ENCODE data around the gene KLF11. TPM values are rescaled to one million over a fixed set of nuclear protein-coding genes. Genes with fewer than 3 reads are reported as not detected.

KLF11 gene
- polyA plus RNA-seq, 3 donors: 21.0 to 69.8 (median 25.3) TPM

DNA sequence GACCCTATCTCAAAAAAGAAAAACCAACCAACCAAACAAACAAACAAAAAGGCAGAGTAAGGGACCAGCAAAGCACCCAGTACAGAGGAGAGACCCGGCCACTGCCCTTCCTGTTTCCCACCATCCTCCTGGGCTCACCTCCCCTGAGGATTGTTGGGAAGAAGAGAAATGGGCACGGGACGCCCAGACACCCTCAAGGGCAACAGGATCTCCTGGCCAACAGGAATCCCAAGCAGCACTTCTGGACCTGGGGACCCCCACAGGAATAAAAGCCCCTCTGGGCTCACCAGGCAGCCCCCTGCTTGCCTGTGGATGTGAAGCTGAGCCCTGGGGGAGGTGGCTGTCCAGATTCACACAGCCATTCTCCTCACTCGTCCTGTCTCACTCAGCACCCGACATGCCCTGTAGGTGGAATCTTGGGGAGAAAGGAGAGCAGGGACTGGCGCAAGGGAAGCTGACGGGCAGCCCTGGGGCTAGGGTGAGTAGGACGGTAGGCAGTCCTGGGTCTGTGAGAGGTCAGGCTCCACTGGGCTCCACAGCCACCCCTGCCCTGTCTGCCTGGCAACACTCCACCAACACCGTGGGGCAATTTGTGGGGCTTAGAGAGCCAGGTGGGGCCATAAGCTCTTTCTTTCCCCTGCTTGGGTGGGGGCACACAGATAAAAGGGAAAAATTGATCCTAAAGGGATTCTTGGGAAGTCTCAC is 18.0 kb downstream of the KLF11 start:
- Mint-ChIP-seq H3K4me1 (peaks cover 23% of the 10 kb centered on the region), H3K27me3 (ENCODE audit: low read depth in 3 of 3) (peaks cover 8 to 21% (median 9%) of the 10 kb centered on the region in 3 donors), H3K4me3 (no peak overlapping the region), H3K27ac (no peak overlapping the region), H3K36me3 (no peaks in the 10 kb centered on the region), H3K9me3 (peaks cover 0 to 5% (median 0%) of the 10 kb centered on the region in 7 donors)
- Histone ChIP-seq H3K9ac (ENCODE audit: insufficient read depth, low read length, poor library complexity, severe bottlenecking) (no peak overlapping the region), H4K20me1 (ENCODE audit: insufficient read depth, low read length) (no peaks in the 10 kb centered on the region), H3K4me3 (replicated peaks in 1 of 3; ENCODE audit: low read depth in 2 of 3, low read length in 3 of 3) (no peak overlapping the region), H3K36me3 (replicated peaks in 1 of 2; ENCODE audit: control insufficient read depth in 1 of 2, insufficient read depth in 2 of 2, low read length in 2 of 2) (no peaks in the 10 kb centered on the region), H3K79me2 (ENCODE audit: insufficient read depth, low read length) (no peaks in the 10 kb centered on the region), H3K9me3 (replicated peaks in 1 of 2; ENCODE audit: control insufficient read depth in 1 of 2, insufficient read depth in 1 of 2, low read length in 2 of 2) (no peaks in the 10 kb centered on the region), H3K4me2 (replicated peaks; ENCODE audit: extremely low read depth, low read length, poor library complexity, severe bottlenecking) (no peak overlapping the region), H2AFZ (ENCODE audit: insufficient read depth, low read depth, low read length, poor library complexity, severe bottlenecking) (no peak overlapping the region), H3K4me1 (ENCODE audit: control insufficient read depth in 1 of 2, insufficient read depth in 2 of 2, low read length in 2 of 2) (peaks cover 19 to 22% of the 10 kb centered on the region in 2 donors), H3K27ac (ENCODE audit: low read depth in 1 of 2, low read length in 2 of 2) (no peak overlapping the region), H3K27me3 (ENCODE audit: control insufficient read depth in 2 of 2, insufficient read depth in 2 of 2, low read length in 2 of 2) (no peaks in the 10 kb centered on the region)
- no CpG with 5 or more reads among the region's 9 CpGs for WGBS (ENCODE audit: insufficient coverage)
- DNase-seq: no peak
- intact Hi-C loops (cut with micrococcal nuclease): no loop called here
- TF ChIP-seq, protein P1, sequence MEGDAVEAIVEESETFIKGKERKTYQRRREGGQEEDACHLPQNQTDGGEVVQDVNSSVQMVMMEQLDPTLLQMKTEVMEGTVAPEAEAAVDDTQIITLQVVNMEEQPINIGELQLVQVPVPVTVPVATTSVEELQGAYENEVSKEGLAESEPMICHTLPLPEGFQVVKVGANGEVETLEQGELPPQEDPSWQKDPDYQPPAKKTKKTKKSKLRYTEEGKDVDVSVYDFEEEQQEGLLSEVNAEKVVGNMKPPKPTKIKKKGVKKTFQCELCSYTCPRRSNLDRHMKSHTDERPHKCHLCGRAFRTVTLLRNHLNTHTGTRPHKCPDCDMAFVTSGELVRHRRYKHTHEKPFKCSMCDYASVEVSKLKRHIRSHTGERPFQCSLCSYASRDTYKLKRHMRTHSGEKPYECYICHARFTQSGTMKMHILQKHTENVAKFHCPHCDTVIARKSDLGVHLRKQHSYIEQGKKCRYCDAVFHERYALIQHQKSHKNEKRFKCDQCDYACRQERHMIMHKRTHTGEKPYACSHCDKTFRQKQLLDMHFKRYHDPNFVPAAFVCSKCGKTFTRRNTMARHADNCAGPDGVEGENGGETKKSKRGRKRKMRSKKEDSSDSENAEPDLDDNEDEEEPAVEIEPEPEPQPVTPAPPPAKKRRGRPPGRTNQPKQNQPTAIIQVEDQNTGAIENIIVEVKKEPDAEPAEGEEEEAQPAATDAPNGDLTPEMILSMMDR (IDR thresholded peaks at IDR 0.05): no peak

DNA sequence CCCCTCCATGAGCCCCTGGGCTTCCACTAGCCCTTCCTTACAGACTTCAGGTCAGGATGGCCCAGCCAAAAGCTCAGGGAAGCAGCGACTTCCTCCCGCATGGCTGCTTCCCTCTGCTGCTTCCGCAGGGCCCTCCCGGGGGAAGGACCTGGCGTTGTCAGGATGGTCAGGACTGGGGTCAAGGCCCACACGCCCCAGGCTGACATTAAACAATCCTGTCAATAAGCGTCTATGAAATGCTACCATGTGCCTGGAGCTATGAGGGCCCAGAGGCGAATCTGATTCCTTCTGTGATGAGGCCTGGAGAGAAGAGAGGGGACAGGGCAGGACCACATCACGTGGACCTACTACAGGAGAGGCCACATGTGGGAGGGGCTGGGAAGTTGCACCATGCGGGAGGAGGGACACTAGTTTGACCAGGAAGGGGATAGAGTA is 19.6 kb downstream of the KLF11 start:
- Histone ChIP-seq H3K9me3 (replicated peaks in 1 of 2; ENCODE audit: control insufficient read depth in 1 of 2, insufficient read depth in 1 of 2, low read length in 2 of 2) (no peaks in the 10 kb centered on the region), H3K36me3 (replicated peaks in 1 of 2; ENCODE audit: control insufficient read depth in 1 of 2, insufficient read depth in 2 of 2, low read length in 2 of 2) (no peaks in the 10 kb centered on the region), H4K20me1 (ENCODE audit: insufficient read depth, low read length) (no peaks in the 10 kb centered on the region), H2AFZ (ENCODE audit: insufficient read depth, low read depth, low read length, poor library complexity, severe bottlenecking) (no peak overlapping the region), H3K4me1 (ENCODE audit: control insufficient read depth in 1 of 2, insufficient read depth in 2 of 2, low read length in 2 of 2) (peaks cover 10 to 12% of the 10 kb centered on the region in 2 donors), H3K4me2 (replicated peaks; ENCODE audit: extremely low read depth, low read length, poor library complexity, severe bottlenecking) (no peak overlapping the region), H3K27ac (ENCODE audit: low read depth in 1 of 2, low read length in 2 of 2) (no peak overlapping the region), H3K9ac (ENCODE audit: insufficient read depth, low read length, poor library complexity, severe bottlenecking) (no peak overlapping the region), H3K4me3 (replicated peaks in 1 of 3; ENCODE audit: low read depth in 2 of 3, low read length in 3 of 3) (no peak overlapping the region), H3K27me3 (ENCODE audit: control insufficient read depth in 2 of 2, insufficient read depth in 2 of 2, low read length in 2 of 2) (no peaks in the 10 kb centered on the region), H3K79me2 (ENCODE audit: insufficient read depth, low read length) (no peaks in the 10 kb centered on the region)
- H3K36me3 Mint-ChIP-seq: no peaks in the 10 kb centered on the region
- intact Hi-C loops (cut with micrococcal nuclease): no loop called here
- peak overlapping the region in 2 of 7 donors; percentile 64 to 71 for H3K27ac Mint-ChIP-seq
- H3K27me3 Mint-ChIP-seq (ENCODE audit: low read depth in 3 of 3): peaks cover 8 to 19% (median 10%) of the 10 kb centered on the region in 3 donors
- H3K4me3 Mint-ChIP-seq: no peak overlapping the region
- TF ChIP-seq, protein P1 (IDR thresholded peaks at IDR 0.05): no peak
- peaks cover 12% of the 10 kb centered on the region for H3K4me1 Mint-ChIP-seq
- WGBS (ENCODE audit: insufficient coverage): 73% methylated on average over 8 of the region's 10 CpGs
- DNase-seq: no peak
- H3K9me3 Mint-ChIP-seq: peaks cover 0 to 5% (median 0%) of the 10 kb centered on the region in 7 donors
